WTC11 (cell line): ENCODE measurements around the gene TSSK2.

Experiments used
- ATF3 ChIP-seq: sonication (generic); formaldehyde crosslinking; conservative IDR thresholded peaks from 2 replicates; pipeline ENCODE4 v1.8.1; 2022; ENCODE audit warnings: mild to moderate bottlenecking, missing genetic modification reagents
- CTCF ChIP-seq: fragments of 200-600 bp; IDR thresholded peaks from 2 replicates; pipeline ENCODE4 v1.8.0; 2022; ENCODE audit warnings: antibody characterized with exemption
- ELF4 ChIP-seq: sonication (generic); formaldehyde crosslinking; IDR thresholded peaks from 2 replicates; pipeline ENCODE4 v1.8.1; 2022; ENCODE audit warnings: low read depth, mild to moderate bottlenecking, moderate library complexity, missing genetic modification reagents
- FOXK1 ChIP-seq: sonication (generic); formaldehyde crosslinking; IDR thresholded peaks from 2 replicates; pipeline ENCODE4 v1.8.0; 2022; ENCODE audit warnings: mild to moderate bottlenecking, moderate library complexity, missing genetic modification reagents
- IRF1 ChIP-seq: sonication (generic); formaldehyde crosslinking; IDR thresholded peaks from 2 replicates; pipeline ENCODE4 v1.8.0; 2023; ENCODE audit warnings: missing genetic modification reagents
- NFE2L1 ChIP-seq: sonication (generic); formaldehyde crosslinking; IDR thresholded peaks from 2 replicates; pipeline ENCODE4 v1.8.1; 2023; ENCODE audit warnings: missing genetic modification reagents
- NR3C1 ChIP-seq: sonication (generic); formaldehyde crosslinking; conservative IDR thresholded peaks from 2 replicates; pipeline ENCODE4 v1.8.1; 2023; ENCODE audit warnings: low read depth, mild to moderate bottlenecking, missing genetic modification reagents
- OVOL2 ChIP-seq: fragments of 250-450 bp; sonication (Bioruptor Pico); IDR thresholded peaks from 2 replicates; pipeline ENCODE4 v1.9.0; 2021; ENCODE audit warnings: mild to moderate bottlenecking, borderline replicate concordance

GRCh38 chr22:19113429-19113828 lies 17.7 kb upstream of the TSSK2 start:
- TF ChIP-seq IRF1 (CRISPR knock-in tag) (no peak), CTCF (no peak), ELF4 (CRISPR knock-in tag) (no peak), FOXK1 (CRISPR knock-in tag) (no peak), ATF3 (no peak), NFE2L1 (CRISPR knock-in tag) (no peak), OVOL2 (no peak), NR3C1 (no peak)
